ENCODE data around the gene L3MBTL1.
"Not testable (repeated sequence)": the region's sequence is repeated elsewhere in the genome, so short reads cannot be mapped to it uniquely, and the experiment has no call there.

Gene L3MBTL1

DNA sequence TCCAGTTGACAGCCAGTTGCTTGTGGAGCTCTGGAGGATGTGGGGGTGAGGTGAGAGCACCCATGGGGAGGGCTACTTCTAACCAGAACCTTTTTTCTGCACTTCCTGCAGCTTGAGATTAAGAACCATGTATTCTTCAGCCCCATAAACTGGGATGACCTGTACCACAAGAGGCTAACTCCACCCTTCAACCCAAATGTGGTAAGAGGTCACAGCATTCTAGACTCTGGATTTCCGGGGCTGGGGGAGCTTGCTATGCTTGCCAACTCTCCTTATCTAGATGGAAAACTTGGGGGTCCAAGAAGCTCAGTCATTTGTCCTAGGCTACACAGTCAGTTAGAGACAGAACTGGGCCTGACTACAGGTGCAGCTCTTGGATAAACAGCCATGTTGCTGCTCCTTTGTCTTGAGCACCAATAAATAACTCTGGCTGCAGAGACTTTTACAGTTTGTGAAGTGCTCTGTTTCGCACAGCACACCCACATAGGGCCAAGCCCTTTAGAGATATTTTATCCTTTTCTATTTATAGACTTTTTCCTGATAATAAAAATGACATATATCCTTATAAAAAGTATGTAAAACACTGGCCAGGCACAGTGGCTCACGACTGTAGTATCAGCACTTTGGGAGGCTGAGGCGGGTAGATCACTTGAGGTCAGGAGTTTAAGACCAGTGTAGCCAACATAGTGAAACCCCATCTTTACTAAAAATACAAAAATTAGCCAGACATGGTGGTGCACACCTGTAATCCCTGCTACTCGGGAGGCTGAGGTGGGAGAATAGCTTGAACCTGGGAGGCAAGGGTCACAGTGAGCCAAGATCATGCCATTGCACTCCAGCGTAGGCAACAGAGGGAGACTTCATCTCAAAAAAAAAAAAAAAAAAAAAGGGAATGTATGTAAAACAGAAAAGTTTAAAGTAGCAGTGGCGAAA lies 72.6 kb downstream of the L3MBTL1 start:
- no peak overlapping the region for H3K27ac ChIP-seq
- no peak for DNase-seq (ENCODE audit: low read depth, low spot score)

DNA sequence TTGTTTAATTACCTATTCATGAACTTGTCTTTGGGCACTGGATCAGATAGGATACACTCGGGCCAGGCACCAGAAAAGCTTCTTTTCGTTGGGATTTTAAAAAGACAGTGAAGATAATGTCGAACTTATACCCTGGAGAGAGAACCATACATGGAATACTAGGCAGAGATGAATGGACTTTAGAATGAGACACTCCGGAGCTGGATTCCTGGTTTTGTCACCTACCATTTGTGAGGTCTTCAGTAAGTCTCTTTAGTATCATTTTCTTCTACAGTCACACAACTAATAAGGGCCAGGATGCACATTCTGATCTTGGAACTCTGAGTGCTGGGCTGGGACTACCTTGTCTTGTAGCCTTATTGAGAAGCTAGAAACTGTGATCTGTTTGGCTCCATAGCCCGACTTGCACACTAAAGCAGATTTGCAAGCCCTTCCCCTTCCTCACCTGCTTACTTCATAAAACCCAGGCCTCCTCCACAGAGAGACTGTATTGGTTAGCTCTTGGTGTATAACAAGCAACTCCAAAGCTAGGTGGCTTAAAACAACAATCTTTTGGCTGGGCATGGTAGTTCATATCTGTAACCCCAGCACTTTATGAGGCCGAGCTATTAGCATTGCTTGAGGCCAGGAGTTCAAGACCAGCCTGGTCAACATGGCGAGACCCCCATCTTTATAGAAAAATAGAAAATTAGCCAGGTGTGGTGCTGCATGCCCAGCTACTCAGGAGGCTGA lies 75.8 kb downstream of the L3MBTL1 start:
- DNase-seq (ENCODE audit: low read depth, low spot score): no peak
- H3K27ac ChIP-seq: no peak overlapping the region

DNA sequence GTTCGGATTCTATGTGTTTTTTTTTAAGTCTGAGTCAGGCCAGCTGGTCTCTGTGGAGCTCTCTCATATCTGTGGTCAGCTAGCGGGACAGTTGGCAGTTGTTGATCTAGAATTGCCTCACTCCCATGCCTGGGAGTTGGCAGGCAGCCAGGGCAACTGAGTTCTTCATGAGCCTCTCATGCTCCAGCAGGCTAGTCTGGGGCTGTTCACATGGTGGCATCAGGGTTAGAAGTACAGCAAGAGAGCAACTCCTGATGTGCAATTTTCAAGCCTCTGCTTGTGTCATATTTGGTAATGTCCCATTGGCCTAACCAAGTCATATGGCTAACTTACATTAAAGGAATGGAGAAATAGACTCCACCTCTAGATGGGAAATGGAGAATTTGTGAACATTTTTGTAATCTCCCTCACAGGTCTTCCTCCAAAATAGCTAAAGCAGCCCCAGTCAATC lies 76.5 kb downstream of the L3MBTL1 start:
- no peak overlapping the region for H3K27ac ChIP-seq
- peak; percentile 79 for DNase-seq (ENCODE audit: low read depth, low spot score)

DNA sequence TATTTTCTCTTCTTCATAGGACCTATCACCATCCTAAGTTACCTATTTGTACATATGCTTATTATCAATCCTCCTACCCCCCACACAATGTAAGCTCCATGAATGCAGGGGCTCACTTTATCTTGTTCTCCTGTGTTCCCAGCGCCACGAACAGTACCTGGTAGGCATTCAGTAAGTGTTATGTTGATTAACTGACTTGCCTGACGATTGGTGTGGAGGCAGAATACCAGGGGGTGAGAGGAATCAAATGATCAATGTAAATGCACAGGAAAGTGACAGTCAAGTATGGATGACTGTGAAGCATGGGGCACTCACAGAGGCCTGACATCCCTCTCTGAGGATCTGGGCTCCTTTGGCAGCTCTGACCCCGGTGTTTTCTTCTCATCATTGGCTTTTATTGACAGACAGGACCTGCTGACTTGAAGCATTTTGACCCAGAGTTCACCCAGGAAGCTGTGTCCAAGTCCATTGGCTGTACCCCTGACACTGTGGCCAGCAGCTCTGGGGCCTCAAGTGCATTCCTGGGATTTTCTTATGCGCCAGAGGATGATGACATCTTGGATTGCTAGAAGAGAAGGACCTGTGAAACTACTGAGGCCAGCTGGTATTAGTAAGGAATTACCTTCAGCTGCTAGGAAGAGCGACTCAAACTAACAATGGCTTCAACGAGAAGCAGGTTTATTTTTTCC lies 77.1 kb downstream of the L3MBTL1 start:
- H3K27ac ChIP-seq: no peak overlapping the region
- no peak for DNase-seq (ENCODE audit: low read depth, low spot score)

DNA sequence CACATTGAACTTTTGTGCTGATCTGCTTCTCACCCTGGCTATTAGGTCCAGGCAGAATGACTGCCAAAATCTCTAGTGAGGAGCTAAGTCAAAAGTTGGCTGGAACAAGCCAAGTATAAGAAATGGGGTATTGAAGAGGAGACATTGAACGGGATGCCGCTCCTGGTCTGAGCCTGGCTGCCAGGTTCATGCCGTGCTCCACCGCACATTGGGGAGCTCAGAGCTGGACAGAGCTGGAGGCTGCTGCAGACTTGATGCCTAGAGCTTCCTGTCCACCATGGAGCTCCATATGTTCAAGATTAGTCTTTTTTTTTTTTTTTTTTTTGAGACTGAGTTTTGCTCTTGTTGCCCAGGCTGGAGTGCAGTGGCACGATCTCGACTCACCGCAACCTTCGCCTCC lies 79.1 kb downstream of the L3MBTL1 start:
- DNase-seq (ENCODE audit: low read depth, low spot score): no peak
- H3K27ac ChIP-seq: no peak overlapping the region

DNA sequence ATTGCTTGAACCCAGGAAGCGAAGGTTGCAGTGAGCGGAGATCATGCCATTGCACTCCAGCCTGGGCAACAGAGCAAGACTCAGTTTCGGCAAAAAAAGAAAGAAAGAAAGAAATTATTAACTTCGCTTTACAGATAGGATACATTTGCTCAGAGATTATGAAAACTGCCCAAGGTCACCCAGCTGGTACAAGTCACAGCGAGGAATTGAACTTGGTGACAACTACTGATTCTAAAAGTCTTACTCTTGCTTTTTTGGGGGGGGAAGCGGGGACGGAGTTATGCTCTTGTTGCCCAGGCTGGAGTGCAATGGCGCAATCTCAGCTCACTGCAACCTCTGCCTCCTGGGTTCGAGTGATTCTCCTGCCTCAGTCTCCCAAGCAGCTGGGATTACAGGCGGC lies 81.0 kb downstream of the L3MBTL1 start:
- DNase-seq (ENCODE audit: low read depth, low spot score); H3K27ac ChIP-seq: not testable (repeated sequence)

DNA sequence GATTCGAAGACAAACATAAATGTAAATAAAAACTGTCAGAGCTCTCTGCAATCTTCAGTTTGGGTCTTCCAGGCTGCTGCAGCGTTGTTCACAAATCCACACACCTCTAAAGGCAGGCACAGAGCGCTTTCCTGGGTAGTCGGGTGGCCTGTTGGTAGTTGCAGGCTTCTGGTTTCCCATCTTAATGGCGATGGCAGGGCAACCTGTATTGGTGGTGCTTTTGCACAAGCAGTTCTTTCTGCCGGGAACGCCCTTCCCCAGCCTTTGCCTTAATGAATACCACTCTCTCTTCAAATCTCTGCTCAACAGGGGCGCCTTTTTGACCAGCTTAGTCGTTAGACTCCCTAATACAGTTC lies 82.5 kb downstream of the L3MBTL1 start:
- DNase-seq (ENCODE audit: low read depth, low spot score): no peak
- peak overlapping the region; percentile 65 for H3K27ac ChIP-seq

DNA sequence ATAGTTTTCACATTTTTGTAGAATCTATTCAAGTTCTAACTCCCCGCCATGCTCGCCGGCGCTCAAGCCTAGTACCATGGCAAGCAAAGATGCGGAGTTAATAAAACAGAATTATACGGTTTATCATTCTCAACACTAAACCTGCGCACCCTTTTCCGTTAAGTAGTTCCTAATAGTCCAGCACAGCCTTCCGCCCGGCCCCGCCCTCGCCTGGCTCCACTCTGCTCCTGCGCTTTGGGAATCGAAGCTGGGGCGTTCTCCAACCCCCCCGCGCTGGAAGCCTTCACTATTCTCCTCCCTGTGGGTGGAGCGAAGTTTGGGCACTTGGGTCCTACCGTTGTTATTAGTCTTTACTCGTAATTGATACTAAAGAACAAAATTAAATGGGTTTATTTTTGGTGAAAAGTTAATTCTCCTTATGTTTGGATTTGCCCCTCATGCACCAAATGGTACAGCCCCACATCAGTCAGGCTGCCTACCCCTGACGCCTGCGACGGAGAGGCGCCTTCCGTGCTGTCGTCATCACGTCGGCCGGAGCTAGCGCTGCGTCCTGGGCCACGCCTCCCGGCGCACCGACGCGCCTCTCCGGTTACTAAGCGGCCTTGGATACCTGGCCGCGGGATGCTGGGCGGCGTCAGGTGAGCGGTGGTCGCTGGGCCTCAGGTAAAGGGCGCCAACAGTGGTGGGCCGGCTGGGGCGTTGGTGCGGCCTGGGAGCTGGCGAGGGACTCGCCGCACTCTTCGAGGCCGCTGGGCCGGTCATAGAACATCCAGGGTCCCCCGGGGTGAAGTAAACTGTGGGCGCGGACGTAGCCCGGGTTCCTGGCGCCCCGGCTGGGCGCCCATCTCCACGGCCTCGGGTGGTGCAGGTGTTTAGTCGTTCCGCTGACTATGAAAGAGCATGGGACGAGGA lies 83.2 kb downstream of the L3MBTL1 start, which contains the start of gene IFT52:
IFT52 (plus strand) TSS at position 546 of the 912 bp plus-strand sequence. CDS start 3,762 bp downstream, outside the sequence.
- DNase-seq (ENCODE audit: low read depth, low spot score): peak; percentile 78
- peak within 1 kb of the TSS; percentile 65 for H3K27ac ChIP-seq

Data from epithelial cell of prostate (primary cell).